Neural cell (in vitro differentiated cells): ENCODE results near the gene FGD3. TPM values are rescaled to one million over a fixed set of nuclear protein-coding genes. Genes with fewer than 3 reads are reported as not detected.

ENCODE experiments used
- H2AFZ ChIP-seq: fragments of 200-600, 300-800 bp; sonication (generic), shearing (Covaris generic); 2 replicates; pipeline ENCODE4 v1.6.0; 2014; ENCODE audit warnings: low read depth, mild to moderate bottlenecking, antibody characterized with exemption, low read length, moderate library complexity
- H3F3A ChIP-seq: fragments of 200-600 bp; shearing (Covaris generic); 2 replicates; pipeline ENCODE4 v1.6.1; 2016; ENCODE audit warnings: mild to moderate bottlenecking, moderate library complexity, mixed read lengths, antibody characterized with exemption, low read length; ENCODE audit not compliant: insufficient read depth, poor library complexity, severe bottlenecking
- H3K27ac ChIP-seq: fragments of 200-600, 300-800 bp; sonication (generic), shearing (Covaris generic); 2 replicates; pipeline ENCODE4 v1.5.1; 2014; ENCODE audit warnings: mild to moderate bottlenecking, low read length, moderate library complexity
- H3K27me3 ChIP-seq: fragments of 300-800, 200-600 bp; sonication (generic), shearing (Covaris generic); 2 replicates; pipeline ENCODE4 v1.6.0; 2014; ENCODE audit warnings: mild to moderate bottlenecking, low read depth, low read length, moderate library complexity; ENCODE audit not compliant: insufficient read depth
- H3K36me3 ChIP-seq: fragments of 300-800, 200-600 bp; sonication (generic), shearing (Covaris generic); 2 replicates; pipeline ENCODE4 v1.5.1; 2014; ENCODE audit warnings: mild to moderate bottlenecking, antibody characterized with exemption, low read length, moderate library complexity; ENCODE audit not compliant: insufficient read depth
- H3K4me2 ChIP-seq: fragments of 300-800, 200-600 bp; sonication (generic), shearing (Covaris generic); 2 replicates; pipeline ENCODE4 v1.6.0; 2014; ENCODE audit warnings: mild to moderate bottlenecking, low read length
- H3K4me3 ChIP-seq: fragments of 300-800, 200-600 bp; sonication (generic), shearing (Covaris generic); 2 replicates; pipeline ENCODE4 v1.5.1; 2014; ENCODE audit warnings: mild to moderate bottlenecking, low read length, moderate library complexity
- H3K79me2 ChIP-seq: fragments of 200-600 bp; shearing (Covaris generic); replicated peaks from 2 replicates; pipeline ENCODE4 v1.6.0; 2014; ENCODE audit warnings: mild to moderate bottlenecking, low read length, moderate library complexity; ENCODE audit not compliant: insufficient read depth
- H3K9ac ChIP-seq: fragments of 300-800, 200-600 bp; sonication (generic), shearing (Covaris generic); 2 replicates; pipeline ENCODE4 v1.6.1; 2016; ENCODE audit warnings: mild to moderate bottlenecking, low read length, mixed read lengths
- H3K9me2 ChIP-seq: fragments of 200-600 bp; shearing (Covaris generic); 2 replicates; pipeline ENCODE4 v1.6.1; 2016; ENCODE audit warnings: mild to moderate bottlenecking, low read length, mixed read lengths; ENCODE audit not compliant: insufficient read depth
- H3K9me3 ChIP-seq: fragments of 200-600, 300-800 bp; sonication (generic), shearing (Covaris generic); 2 replicates; pipeline ENCODE4 v1.6.1; 2016; ENCODE audit warnings: mild to moderate bottlenecking, mixed run types, low read length, moderate library complexity, mixed read lengths
- H4K20me1 ChIP-seq: fragments of 200-600 bp; shearing (Covaris generic); 2 replicates; pipeline ENCODE4 v1.6.1; 2016; ENCODE audit warnings: mild to moderate bottlenecking, mixed run types; ENCODE audit not compliant: insufficient read depth
- CTCF ChIP-seq: fragments of 450-650 bp; IDR thresholded peaks from 2 replicates; pipeline ENCODE4 v1.5.1; 2014; ENCODE audit warnings: antibody characterized with exemption, mild to moderate bottlenecking, moderate library complexity; ENCODE audit not compliant: poor library complexity, severe bottlenecking
- EP300 ChIP-seq: fragments of 450-650 bp; conservative IDR thresholded peaks from 2 replicates; pipeline ENCODE4 v1.6.1; 2014; ENCODE audit warnings: antibody characterized with exemption, mild to moderate bottlenecking, moderate library complexity; ENCODE audit not compliant: poor library complexity, severe bottlenecking
- EZH2 ChIP-seq: fragments of 200-600, 300-800 bp; shearing (Covaris generic), sonication (generic); IDR thresholded peaks from 2 replicates; pipeline ENCODE4 v1.6.1; 2014; ENCODE audit warnings: antibody characterized with exemption, low read length, borderline replicate concordance, mild to moderate bottlenecking; ENCODE audit not compliant: insufficient read depth, poor library complexity, severe bottlenecking
- MXI1 ChIP-seq: fragments of 450-650 bp; conservative IDR thresholded peaks from 2 replicates; pipeline ENCODE4 v1.6.1; 2014; ENCODE audit warnings: antibody characterized with exemption, mild to moderate bottlenecking; ENCODE audit not compliant: poor library complexity, severe bottlenecking
- POLR2AphosphoS5 ChIP-seq: IDR thresholded peaks from 2 replicates; pipeline ENCODE4 v1.6.1; 2012
- RAD21 ChIP-seq: fragments of 450-650 bp; conservative IDR thresholded peaks from 2 replicates; pipeline ENCODE4 v1.6.1; 2014; ENCODE audit warnings: antibody characterized with exemption, mild to moderate bottlenecking, moderate library complexity
- REST ChIP-seq: IDR thresholded peaks from 2 replicates; pipeline ENCODE4 v1.6.1; 2012; ENCODE audit warnings: borderline replicate concordance
- SMC3 ChIP-seq: fragments of 450-650 bp; conservative IDR thresholded peaks from 2 replicates; pipeline ENCODE4 v1.6.1; 2014; ENCODE audit warnings: antibody characterized with exemption, mild to moderate bottlenecking, moderate library complexity; ENCODE audit not compliant: poor library complexity
- TAF1 ChIP-seq: IDR thresholded peaks from 2 replicates; pipeline ENCODE4 v1.6.1; 2012; ENCODE audit warnings: low read depth
- polyA plus RNA-seq: library from polyadenylated mRNA; depleted of rRNA; stranded (reverse); fragments of >200 nt; gene quantifications from 2 replicates; pipeline ENCODE4 v1.2.3, GENCODE V29; 2014

The FGD3 gene
- polyA plus RNA-seq, 1 donor from 2014 or later = 8.3 TPM

DNA sequence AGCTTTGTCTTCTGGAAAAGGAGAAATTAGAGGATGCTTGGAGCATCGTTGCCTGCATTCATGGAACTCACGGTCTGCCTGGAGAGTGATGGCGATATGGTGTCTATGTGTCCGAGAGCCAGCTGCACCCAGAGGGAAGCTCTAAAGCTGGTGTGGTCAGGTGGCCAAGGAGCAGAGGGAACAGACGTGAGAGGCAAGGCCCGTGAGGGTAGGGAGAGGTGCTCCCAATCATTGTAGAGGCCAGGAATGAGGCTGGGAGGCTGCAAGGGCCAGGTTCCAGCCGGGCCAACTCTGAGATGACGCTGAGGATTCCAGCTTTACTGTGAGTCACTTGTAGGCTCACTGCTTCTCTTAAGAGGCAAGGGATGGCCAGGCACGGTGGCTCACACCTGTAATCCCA is 7.6 kb downstream of the FGD3 start:
- H2AFZ ChIP-seq = no peak overlapping the region
- TF ChIP-seq POLR2AphosphoS5 (no peak), EZH2 (no peak), CTCF (no peak), SMC3 (no peak), TAF1 (no peak), REST (no peak), MXI1 (no peak), RAD21 (no peak), EP300 (no peak)
- H4K20me1 ChIP-seq = no peaks in the 10 kb centered on the region

DNA sequence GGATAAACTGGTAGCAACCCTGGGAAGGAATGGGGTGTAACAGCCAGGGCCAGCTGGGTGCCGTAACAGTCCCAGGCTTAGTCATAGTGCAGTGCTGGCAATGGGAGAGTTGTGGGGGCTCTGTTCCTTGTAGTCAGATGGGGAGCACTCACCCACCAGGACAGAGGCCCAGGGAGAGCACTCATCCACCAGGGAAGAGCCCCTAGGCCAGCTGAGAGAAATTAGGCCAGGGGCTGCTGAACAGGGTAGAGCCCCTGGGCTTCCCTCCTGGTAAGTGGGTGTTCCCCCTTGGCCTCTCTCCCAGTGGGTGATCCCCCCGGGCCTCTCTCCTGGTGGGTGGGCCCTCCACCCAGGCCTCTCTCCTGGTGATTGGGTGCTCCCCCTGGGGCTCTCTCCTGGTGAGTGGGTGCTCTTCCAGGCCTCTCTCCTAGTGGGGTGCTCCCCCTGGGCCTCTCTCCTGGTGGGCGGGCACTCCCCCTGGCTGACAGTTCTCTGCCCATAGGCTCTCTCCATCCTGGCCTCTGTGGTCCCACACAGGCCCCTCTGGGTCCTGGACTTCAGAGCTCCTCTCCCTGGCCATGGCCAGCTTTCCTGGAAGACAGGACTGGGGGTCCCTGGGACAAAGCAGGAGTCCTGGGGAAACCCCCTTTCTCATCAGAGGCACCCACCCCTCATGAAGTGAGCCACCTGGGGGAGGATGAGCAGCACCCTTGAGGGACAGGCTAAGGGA is 13.4 kb downstream of the FGD3 start:
- H3K79me2 ChIP-seq = no peaks in the 10 kb centered on the region
- no peak overlapping the region for H2AFZ ChIP-seq

More for the DNA sequence above, 7.6 kb downstream of the FGD3 start:
- no peak overlapping the region for H3K9ac ChIP-seq
- H3K36me3 ChIP-seq = no peaks in the 10 kb centered on the region
- H3K9me2 ChIP-seq = no peaks in the 10 kb centered on the region
- no peaks in the 10 kb centered on the region for H3K79me2 ChIP-seq
- no peaks in the 10 kb centered on the region for H3F3A ChIP-seq
- no peak overlapping the region for H3K4me3 ChIP-seq
- no peaks in the 10 kb centered on the region for H3K27me3 ChIP-seq
- no peaks in the 10 kb centered on the region for H3K9me3 ChIP-seq
- no peak overlapping the region for H3K27ac ChIP-seq
- H3K4me2 ChIP-seq = no peak overlapping the region

More for the DNA sequence above, 13.4 kb downstream of the FGD3 start:
- no peaks in the 10 kb centered on the region for H3F3A ChIP-seq
- no peak overlapping the region for H3K9ac ChIP-seq
- TF ChIP-seq EP300 = no peak
- TF ChIP-seq MXI1 = no peak
- TF ChIP-seq RAD21 = no peak
- no peak for TF ChIP-seq REST
- TF ChIP-seq TAF1 = no peak
- TF ChIP-seq SMC3 = no peak
- TF ChIP-seq EZH2 = no peak
- no peak for TF ChIP-seq POLR2AphosphoS5
- TF ChIP-seq CTCF = no peak
- no peaks in the 10 kb centered on the region for H3K27me3 ChIP-seq
- H4K20me1 ChIP-seq = no peaks in the 10 kb centered on the region
- no peak overlapping the region for H3K27ac ChIP-seq
- H3K4me2 ChIP-seq = no peak overlapping the region
- no peak overlapping the region for H3K4me3 ChIP-seq
- no peaks in the 10 kb centered on the region for H3K9me2 ChIP-seq
- H3K36me3 ChIP-seq = no peaks in the 10 kb centered on the region
- H3K9me3 ChIP-seq = no peaks in the 10 kb centered on the region
